ENCODE measurements around the gene CRLF2.

CRLF2 gene

GRCh38 chrX:1226249-1226648 lies 13.8 kb upstream of the CRLF2 start:
- Histone ChIP-seq H3K36me3 (no peaks in the 10 kb centered on the region), H3K27me3 (ENCODE audit: insufficient read depth, low read depth, severe bottlenecking) (peaks cover 69% of the 10 kb centered on the region), H3K9me3 (ENCODE audit: severe bottlenecking) (peaks cover 16% of the 10 kb centered on the region), H3K4me3 (ENCODE audit: low read depth, low read length) (no peak overlapping the region), H3K27ac (no peak overlapping the region)
- TF ChIP-seq CTCF (IDR thresholded peaks at IDR 0.05; ENCODE audit: low read depth, low read length), result no peak
- no peak for DNase-seq

- no peak for TF ChIP-seq CTCF (IDR thresholded peaks at IDR 0.05; ENCODE audit: low read depth, low read length)
- H3K9me3 ChIP-seq (ENCODE audit: severe bottlenecking), result peaks cover 16% of the 10 kb centered on the region
- H3K27me3 ChIP-seq (ENCODE audit: insufficient read depth, low read depth, severe bottlenecking), result peaks cover 66% of the 10 kb centered on the region
- no peaks in the 10 kb centered on the region for H3K36me3 ChIP-seq
- H3K4me3 ChIP-seq (ENCODE audit: low read depth, low read length), result no peak overlapping the region
- DNase-seq, result no peak
- H3K27ac ChIP-seq, result no peak overlapping the region
These were observed 12.5 kb upstream of the CRLF2 start for GRCh38 chrX:1224954-1225353.

GRCh38 chrX:1223242-1223600 lies 10.8 kb upstream of the CRLF2 start:
- Histone ChIP-seq H3K36me3 (no peaks in the 10 kb centered on the region), H3K9me3 (ENCODE audit: severe bottlenecking) (peaks cover 16% of the 10 kb centered on the region), H3K4me3 (ENCODE audit: low read depth, low read length) (no peak overlapping the region), H3K27me3 (ENCODE audit: insufficient read depth, low read depth, severe bottlenecking) (peaks cover 50% of the 10 kb centered on the region), H3K27ac (no peak overlapping the region)
- TF ChIP-seq CTCF (IDR thresholded peaks at IDR 0.05; ENCODE audit: low read depth, low read length), result no peak
- DNase-seq, result no peak

- no peak for DNase-seq
- peaks cover 16% of the 10 kb centered on the region for H3K9me3 ChIP-seq (ENCODE audit: severe bottlenecking)
These were observed 10.2 kb upstream of the CRLF2 start for GRCh38 chrX:1222531-1223241.

GRCh38 chrX:1221296-1221845 lies 8.9 kb upstream of the CRLF2 start:
- Histone ChIP-seq H3K27me3 (ENCODE audit: insufficient read depth, low read depth, severe bottlenecking) (peaks cover 56% of the 10 kb centered on the region), H3K27ac (no peak overlapping the region), H3K36me3 (no peaks in the 10 kb centered on the region), H3K9me3 (ENCODE audit: severe bottlenecking) (peaks cover 16% of the 10 kb centered on the region), H3K4me3 (ENCODE audit: low read depth, low read length) (no peak overlapping the region)
- DNase-seq, result no peak
- no peak for TF ChIP-seq CTCF (IDR thresholded peaks at IDR 0.05; ENCODE audit: low read depth, low read length)

More at GRCh38 chrX:1222531-1223241, 10.2 kb upstream of the CRLF2 start:
- Histone ChIP-seq H3K27ac (no peak overlapping the region), H3K27me3 (ENCODE audit: insufficient read depth, low read depth, severe bottlenecking) (peaks cover 48% of the 10 kb centered on the region), H3K36me3 (no peaks in the 10 kb centered on the region), H3K4me3 (ENCODE audit: low read depth, low read length) (no peak overlapping the region)
- TF ChIP-seq CTCF (IDR thresholded peaks at IDR 0.05; ENCODE audit: low read depth, low read length), result no peak

GRCh38 chrX:1218286-1218685 lies 5.8 kb upstream of the CRLF2 start:
- peaks cover 4% of the 10 kb centered on the region for H3K9me3 ChIP-seq (ENCODE audit: severe bottlenecking)
- no peak for DNase-seq
- no peaks in the 10 kb centered on the region for H3K36me3 ChIP-seq
- no peak for TF ChIP-seq CTCF (IDR thresholded peaks at IDR 0.05; ENCODE audit: low read depth, low read length)
- H3K27ac ChIP-seq, result no peak overlapping the region
- H3K27me3 ChIP-seq (ENCODE audit: insufficient read depth, low read depth, severe bottlenecking), result peaks cover 59% of the 10 kb centered on the region
- no peak overlapping the region for H3K4me3 ChIP-seq (ENCODE audit: low read depth, low read length)

All from WERI-Rb-1 (cell line).